ENCODE results near the gene TACC2.

Gene TACC2

DNA sequence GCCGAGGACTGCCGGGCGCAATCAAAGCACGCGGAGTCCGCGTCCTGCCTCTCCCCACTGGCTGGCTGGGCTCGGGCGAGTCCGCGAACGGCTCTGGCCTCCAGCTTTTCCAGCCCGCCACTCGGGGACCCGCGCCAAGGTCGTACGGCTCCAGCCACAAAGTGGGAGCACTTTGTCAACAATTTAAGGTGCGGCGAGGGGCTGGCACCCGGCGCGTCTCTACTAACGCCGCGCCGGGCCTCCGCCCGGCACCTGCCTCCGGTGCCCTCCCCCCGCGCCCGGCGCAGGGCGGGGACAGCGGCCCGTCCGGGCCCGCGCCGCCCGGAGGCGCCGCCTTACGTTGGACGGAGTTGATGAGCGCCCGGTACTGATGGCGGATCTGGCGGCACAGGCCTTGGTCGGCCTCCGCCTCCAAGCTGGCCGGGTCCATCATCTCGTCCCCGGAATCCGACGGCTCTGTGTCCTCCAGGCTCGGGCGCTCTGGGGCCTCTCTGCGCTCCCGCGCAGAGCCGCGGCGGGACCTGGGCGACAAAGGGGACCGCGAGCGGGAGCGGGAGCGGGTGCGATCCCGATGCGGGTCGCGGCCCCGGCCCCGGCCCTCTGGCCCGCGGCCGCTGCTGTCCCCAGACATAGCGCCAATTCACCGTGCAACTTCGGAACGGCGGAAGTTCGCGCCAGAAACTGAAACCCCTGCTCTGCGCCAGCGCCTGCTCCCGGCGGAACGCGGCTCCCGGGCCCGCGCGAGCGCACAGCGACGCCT, 14.2 kb upstream of the TACC2 start, which contains the start of gene NSMCE4A:
TSS of gene NSMCE4A (minus strand) at position 683 of the 760 bp plus-strand sequence. CDS start at position 631, 52 bp downstream.
- peak within 1 kb of the TSS; percentile 93 for H3K27ac ChIP-seq
- peak; percentile 80 for TF ChIP-seq CTCF (conservative IDR thresholded peaks at IDR 0.05)

DNA sequence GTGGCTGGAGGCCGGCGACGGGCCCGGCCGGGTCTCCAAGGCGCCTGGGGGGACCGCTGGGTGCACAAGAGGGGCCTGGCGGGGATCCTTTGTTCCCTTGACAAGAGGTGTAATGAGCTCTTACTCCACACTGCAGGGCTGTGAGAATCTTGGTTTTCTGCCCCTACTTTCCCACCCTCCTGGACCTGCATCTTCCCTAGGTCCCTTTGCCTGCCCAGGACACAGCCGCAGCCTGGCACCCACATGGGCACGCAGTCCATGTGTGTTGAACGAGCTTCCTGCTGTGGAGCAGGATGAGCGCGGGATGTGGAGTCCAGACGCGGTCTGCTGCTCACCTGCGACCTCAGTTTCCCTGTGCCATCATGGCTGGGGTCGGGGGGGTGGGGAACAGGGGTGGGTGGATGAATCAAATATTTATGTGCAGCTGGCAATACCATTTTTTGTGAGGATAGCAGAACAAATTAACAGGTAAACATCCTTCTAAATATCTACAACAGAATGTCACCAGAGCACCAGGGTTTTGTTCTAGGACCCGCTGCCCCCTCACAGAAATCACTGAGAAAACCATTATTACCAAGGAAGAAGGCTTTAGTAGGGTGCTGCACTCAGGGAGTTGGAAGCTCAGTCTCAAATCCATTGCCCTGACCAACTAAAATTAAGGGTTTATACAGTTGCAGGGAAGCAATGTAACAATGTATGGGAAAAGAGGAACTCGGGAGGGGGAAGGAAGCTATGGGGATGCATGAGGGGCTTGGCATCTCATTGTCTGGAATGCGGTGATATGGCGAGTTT, 13.5 kb upstream of the TACC2 start:
- peak overlapping the region; percentile 93 for H3K27ac ChIP-seq
- peak; percentile 34 for TF ChIP-seq CTCF (conservative IDR thresholded peaks at IDR 0.05)

GRCh38 chr10:121976607-121977006, 12.4 kb upstream of the TACC2 start:
- no peak for TF ChIP-seq CTCF (conservative IDR thresholded peaks at IDR 0.05)
- H3K27ac ChIP-seq, result no peak overlapping the region; the same call in 1 of the 2 replicates

- no peak overlapping the region for H3K27ac ChIP-seq
- no peak for TF ChIP-seq CTCF (conservative IDR thresholded peaks at IDR 0.05)
Observed at GRCh38 chr10:121978511-121978910, 10.5 kb upstream of the TACC2 start.

DNA sequence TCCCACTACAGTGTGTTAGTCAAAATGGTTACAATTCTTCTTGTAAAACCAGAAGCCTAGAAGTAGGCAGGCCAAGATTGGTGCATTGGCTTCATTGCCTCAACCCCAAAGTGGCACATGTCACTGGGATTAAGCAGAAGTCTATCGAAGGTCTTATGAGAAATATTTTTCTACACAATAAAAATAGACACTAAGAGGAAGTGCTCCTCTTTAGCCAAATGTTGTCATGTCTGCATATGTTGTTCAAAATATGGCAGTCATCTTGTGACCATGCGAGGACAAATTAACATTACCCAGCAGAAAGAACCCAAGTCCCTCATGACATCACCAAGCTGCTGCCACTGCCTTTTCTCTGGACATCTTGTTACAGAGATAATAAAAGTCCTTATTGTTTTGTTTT, 7.6 kb upstream of the TACC2 start:
- TF ChIP-seq CTCF (conservative IDR thresholded peaks at IDR 0.05), result no peak
- no peak overlapping the region for H3K27ac ChIP-seq

DNA sequence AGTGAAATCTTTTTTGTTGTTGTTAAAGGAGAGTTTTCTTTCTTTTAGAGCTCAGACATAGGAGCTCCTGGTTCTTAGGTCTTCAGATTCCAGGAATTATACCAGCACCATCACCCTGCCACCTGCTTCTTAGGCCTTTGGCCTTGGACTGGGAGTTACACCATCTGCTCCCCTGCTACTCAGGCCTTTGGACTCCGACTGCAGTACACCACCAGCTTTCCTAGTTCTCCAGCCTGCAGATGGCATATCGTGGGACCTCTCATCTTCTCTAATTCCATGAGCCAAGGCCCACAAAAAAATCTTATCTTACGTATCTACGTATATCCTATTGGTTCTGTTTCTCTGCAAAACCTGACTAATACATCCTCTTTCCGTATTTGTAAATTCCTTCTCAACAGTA, 5.1 kb upstream of the TACC2 start:
- no peak for TF ChIP-seq CTCF (conservative IDR thresholded peaks at IDR 0.05)
- no peak overlapping the region for H3K27ac ChIP-seq

GRCh38 chr10:121984463-121984862, 4.5 kb upstream of the TACC2 start:
- no peak overlapping the region for H3K27ac ChIP-seq
- no peak for TF ChIP-seq CTCF (conservative IDR thresholded peaks at IDR 0.05)
